Adrenal gland (tissue), 5 donors: Measurements from ENCODE around the gene ZCCHC7.

Experiments
- CTCF ChIP-seq, 6 experiments: fragments of 450-650 bp in 4 of 6; fragments of 200-600 bp in 2 of 6; sonication (generic) in 1 of 6; IDR thresholded peaks; 1 replicate in 5 of 6; 2 replicates in 1 of 6; pipeline versions ENCODE4 v1.5.1 to v1.8.0; 2016 to 2021; ENCODE audit warnings: antibody characterized with exemption in 6 of 6, mild to moderate bottlenecking in 2 of 6, moderate library complexity in 1 of 6
- POLR2A ChIP-seq, 2 donors: fragments of 450-650 bp; IDR thresholded peaks; one replicate each; pipeline ENCODE4 v1.6.1; 2017; ENCODE audit warnings: antibody characterized with exemption in 2 of 2, mild to moderate bottlenecking in 2 of 2, moderate library complexity in 1 of 2
- donor health status: DM: no; HTN: no; CAD: no.

- TF ChIP-seq CTCF (IDR thresholded peaks at IDR 0.05) (no peak), POLR2A (IDR thresholded peaks at IDR 0.05) (no peak)
Measured at GRCh38 chr9:37255944-37256862, 135.8 kb downstream of the ZCCHC7 start.
